NCI-H2029 treated with DMSO at 0.1 percent for 48 hours (cell line): ENCODE data around the gene NTHL1.
"Not testable (repeated sequence)": the region's sequence is repeated elsewhere in the genome, so short reads cannot be mapped to it uniquely, and the experiment has no call there.

Experiments
- DNase-seq: peaks from one replicate; lab custom pipeline; 2025; lab: John Stamatoyannopoulos, UW

Gene NTHL1

DNA sequence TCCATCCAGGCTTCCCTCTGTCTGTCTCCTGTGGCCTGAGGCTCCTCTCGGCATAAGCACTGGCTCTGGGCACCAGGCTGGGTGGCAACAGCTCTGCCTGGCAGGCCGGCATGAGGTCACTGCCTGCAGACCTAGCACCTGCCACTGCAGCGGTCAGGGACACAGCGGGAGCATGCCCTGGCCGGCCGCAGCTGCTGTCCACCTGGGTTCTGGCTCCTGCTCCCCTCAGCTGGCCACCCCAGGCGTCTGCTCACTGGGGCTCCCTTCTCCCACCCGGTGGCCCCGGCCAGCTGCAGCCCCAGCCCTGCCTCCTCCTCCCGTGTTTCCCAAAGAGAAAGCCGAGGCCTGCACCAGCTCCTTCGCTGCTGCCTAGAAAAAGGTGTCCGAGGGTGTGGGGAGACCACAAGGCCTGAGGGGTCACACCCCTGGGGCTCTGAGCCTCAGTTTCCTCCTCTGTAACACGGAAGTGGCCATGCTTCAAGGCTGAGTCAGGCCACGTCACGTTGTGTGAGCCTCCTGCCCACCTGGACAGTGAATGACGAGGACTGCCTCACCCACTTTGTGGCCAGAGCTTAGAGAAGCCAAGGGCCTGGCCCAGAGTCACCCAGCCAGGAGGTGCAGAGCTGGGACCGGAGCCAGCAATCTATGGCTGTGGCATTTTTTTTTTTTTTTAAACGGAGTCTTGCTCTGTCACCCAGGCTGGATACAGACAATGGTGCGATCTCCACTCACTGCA lies 6.7 kb downstream of the NTHL1 start:
- DNase-seq: peak; percentile 54

DNA sequence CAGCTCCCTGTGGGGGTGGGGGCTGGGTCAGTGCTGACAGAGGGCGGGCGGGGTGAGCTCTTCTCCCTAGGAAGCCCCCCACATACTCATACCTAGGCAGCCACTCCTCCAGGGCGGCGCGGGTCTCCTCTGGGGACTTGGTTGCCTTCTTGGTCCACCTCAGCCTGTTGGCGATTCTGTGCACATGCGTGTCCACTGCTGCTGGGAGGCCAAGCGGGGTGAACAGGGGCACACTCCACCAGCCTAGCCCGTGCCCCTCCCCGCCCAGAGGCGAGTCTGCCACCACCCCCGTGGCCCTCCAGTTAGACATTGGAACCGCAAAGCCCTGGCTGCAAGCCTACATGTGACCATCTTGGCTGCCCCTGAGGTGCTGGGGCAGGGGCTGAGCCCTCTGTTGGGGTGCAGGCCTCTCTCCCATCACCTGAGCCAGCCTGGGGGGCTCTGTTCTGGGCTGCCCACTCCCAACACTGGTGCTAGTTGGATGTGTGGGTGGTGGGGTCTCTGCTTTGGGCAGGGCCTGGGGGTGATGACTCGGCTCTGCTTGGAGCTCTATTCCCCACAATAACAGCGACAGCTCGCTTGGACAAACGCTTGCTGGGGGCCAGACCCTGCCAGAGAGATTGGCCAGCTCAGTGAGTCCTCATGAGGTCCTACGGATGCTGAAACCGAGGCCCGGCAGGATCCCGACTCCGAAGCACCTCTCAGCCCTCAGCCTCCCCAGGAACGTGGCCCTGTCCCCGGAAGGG lies 7.4 kb downstream of the NTHL1 start:
- no peak for DNase-seq

DNA sequence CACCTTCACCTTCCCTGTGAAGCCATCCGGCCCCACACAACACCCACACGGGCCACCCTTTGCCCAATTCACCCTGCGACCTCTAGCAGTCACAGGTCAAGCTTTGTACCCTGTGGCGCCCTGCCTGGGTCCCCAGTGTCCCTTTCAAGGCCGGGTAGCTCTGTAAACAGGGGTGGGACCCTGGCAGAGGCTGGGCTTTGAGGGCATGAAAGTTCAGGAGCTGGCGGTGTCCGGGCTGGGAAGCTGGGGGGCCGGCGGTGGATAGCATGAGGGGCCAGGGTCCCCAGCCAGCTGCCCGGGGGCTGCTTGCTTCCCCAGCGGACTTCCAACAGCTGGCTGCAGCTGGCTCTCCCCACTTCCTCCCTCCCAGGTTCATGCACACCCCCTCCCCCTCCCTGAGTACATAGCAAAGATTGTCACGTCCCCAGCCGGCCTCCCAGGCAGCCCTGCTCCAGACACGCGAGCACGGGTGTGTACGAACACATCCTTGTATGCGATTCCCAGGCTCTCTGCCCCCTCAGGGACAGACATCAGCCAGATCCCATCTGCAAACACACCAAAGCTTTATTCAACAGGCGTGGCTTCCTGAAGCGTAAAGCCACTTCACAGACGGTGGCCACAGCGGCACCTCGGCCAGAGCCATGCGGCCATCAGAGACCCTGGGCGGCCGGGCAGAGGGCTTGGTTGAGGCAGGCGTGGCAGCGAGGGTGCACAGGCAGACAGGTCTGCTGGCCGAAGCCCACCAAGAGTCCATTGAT lies 8.2 kb downstream of the NTHL1 start:
- peak; percentile 41 for DNase-seq

DNA sequence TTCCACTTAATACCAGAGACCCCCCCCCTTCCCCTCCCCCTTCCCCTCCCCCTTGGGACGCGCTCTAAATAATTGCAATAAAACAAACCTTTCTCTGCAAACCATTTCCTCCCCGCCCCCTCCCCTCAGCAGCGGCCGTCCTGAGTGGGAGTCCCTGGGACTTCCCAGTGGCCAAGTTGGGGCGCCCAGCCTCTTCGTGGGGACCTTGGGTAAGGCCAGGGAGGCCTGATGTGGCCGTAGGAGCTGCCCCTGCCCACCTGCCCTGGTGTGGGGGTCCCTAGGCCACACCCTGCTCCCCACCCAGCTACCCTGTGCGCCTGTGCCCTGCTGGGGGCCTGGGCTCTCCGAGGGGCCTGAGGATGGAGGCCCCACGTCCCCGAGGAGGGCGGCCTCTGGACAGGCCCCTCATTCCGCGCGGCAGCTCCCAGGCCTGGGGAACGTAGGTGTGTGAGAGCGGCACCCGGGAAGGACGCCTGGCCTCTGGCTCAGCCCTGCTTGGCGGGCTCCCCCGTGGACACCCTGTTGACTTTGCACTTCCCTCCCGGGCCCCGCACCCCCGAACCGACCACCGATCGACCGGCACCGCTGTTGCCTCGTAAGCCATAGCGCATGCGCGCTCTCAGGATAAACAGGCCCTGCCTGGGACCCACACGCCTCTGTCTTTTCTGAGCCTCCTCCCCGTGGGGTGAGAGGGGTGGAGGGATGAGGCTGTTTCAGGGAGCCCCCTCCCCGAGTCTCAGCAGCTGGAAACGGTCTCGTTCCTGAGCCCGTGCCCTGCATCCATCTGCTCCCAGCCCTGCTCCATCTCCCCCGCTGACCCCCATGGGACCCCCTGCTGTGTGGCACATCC lies 9.0 kb downstream of the NTHL1 start:
- DNase-seq: no peak

DNA sequence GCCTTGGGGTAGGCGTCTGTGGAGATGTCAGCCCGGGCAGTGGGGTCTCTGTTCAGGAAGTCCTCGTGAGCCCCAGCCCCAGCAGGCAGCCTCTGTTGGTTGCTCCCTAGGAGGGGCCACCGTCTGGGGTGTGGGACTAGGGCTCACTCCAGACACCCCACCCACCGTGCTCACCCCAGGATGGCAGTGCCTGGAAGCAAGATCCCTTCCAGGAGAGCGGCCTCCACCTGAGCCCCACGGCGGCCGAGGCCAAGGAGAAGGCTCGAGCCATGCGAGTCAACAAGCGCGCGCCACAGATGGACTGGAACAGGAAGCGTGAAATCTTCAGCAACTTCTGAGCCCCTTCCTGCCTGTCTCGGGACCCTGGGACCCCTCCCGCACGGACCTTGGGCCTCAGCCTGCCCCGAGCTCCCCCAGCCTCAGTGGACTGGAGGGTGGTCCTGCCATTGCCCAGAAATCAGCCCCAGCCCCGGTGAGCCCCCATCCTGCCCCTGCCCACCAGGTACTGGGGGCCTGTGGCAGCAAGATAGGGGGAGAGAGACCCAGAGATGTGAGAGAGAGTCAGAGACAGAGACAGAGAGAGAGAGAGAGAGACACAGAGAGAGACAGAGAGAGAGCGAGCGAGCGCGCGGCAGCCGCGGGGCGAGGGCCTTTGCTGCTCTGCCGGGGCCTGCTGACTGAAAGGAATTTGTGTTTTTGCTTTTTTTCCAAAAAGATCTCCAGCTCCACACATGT lies 9.8 kb downstream of the NTHL1 start:
- no peak for DNase-seq

DNA sequence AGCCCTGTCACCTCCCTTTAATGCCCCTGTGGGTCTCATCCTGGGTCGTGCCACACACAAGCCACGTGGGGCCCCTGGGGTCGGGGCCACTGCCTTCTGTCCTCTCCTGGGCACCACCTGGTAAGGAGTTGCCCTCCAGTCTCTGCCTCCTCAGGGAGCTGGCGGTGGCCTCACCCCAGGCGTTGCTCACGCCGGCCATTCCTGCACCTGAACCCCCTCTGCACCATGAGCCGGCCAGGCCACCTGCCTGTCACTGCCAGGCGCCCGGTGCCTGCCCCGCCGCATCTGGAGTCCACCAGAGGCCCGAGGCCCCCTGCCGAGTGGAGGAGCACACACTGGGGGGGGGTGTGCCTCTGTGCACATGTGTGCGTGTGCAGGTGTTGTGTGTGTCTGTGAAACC lies 10.5 kb downstream of the NTHL1 start:
- no peak for DNase-seq

DNA sequence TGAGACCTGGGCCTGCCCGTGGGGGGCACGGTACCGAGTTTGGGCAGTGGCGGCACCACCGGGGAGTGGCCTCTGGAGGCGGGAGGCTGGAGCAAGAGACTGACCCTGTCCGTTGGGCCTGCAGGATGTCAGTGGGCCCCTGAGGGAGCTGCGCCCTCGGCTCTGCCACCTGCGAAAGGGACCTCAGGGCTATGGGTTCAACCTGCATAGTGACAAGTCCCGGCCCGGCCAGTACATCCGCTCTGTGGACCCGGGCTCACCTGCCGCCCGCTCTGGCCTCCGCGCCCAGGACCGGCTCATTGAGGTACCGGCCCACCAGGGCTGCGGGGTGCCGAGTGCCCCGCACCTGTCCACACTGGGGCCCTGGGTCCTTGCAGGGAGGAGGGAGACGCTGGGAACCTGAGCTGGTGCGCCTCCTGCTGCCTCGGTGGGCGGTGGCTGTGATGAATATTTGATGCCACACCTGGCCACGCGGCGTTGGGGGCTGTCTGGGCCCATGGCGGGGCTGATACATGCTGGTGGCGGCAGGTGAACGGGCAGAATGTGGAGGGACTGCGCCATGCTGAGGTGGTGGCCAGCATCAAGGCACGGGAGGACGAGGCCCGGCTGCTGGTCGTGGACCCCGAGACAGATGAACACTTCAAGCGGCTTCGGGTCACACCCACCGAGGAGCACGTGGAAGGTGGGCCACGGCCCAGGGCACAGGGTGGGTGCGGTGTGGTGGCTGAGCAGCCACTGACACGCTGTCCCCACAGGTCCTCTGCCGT lies 11.3 kb downstream of the NTHL1 start:
- no peak for DNase-seq

DNA sequence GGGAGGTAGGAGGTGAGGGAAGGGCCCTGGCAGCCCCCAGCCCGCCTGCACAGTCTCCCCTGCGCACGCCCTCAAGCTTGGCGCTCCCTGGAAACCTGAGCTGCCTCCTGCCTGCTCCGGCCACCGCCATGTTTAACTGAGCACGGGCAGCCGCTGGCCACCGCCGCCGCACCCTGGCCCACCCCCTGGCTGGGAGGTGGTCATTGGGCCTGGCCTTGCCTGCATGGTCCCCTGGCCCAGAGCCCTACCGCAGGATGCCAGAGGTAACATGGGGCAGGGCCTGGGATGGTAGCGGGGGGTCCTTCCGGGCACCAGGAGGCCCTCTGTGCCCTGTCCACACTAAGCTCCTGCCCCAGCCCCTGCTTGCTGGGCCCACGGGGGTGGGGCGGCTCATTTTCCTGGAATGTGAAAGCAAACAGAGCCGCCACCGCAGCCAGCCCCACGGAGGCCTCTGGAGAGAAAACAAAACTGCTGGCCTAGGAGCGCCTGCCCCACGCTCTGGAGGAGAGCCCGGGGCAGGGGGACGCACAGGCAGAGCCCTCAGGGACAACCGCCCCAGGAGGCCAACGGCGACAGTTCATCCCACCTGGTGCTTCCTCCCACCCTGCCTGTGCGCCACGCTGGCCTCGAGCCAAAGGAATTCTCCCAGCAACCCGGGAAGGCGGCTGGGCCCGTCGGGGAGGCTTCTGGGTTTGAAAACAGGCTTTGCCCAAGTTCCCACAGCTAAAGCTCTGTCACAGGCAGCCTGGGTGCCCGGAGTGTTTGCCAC lies 12.0 kb downstream of the NTHL1 start:
- DNase-seq: no peak

DNA sequence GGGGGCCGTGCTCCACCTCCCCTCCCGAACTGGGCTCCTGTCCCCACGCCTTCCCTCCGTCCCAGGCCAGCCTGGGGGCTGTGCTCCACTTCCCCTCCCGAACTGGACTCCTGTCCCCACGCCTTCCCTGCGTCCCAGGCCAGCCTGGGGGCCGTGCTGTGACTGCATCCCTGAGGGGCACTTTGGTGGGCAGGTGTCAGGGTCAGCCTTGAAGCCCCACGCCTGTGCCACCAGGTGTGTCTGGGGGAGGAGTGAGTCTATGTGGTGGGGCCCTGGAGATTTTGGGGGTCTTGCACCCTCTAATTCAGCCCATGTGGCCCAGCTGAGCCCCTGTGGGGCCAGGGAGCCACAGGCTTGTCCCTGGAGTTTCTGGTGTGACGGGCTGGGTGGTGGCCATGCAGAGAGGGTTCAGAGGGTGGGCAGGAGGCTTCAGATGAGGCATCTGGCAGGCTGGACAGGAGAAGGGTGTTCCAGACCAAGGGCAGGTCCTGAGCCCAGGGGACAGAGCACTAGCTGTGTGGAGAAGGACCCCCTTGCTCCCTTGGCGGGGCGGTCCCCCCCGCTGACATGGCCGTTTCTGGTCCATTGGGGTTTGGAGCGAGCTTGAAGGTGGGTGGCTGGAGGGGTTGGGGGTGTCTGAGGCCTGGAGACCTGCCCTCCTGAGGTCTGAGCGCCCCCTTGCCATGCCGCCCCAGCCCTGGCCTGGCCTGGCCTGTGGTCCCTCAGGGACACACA lies 12.8 kb downstream of the NTHL1 start:
- DNase-seq: no peak

DNA sequence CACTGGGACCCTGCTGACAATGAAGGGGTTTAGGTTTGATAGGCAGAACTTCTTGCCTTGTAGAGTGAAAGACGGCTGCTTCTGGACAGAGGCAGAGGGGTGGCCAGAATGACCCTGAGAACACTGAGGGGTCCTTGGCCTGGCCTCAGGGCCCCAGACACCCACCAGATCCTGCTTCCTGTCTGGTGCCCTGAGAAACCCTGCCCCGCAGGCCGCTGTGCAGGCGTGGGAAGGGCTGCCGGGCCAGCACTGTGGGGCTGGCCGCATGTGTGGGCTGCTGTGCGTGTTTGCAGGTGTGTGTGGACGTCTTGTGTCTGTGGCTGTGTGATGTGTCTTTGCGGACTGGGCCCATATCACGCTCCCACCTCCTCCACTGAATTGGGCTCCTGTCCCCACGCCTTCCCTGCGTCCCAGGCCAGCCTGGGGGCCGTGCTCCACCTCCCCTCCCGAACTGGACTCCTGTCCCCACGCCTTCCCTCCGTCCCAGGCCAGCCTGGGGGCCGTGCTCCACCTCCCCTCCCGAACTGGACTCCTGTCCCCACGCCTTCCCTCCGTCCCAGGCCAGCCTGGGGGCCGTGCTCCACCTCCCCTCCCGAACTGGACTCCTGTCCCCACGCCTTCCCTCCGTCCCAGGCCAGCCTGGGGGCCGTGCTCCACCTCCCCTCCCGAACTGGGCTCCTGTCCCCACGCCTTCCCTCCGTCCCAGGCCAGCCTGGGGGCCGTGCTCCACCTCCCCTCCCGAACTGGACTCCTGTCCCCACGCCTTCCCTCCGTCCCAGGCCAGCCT lies 13.5 kb downstream of the NTHL1 start:
- DNase-seq: not testable (repeated sequence)

DNA sequence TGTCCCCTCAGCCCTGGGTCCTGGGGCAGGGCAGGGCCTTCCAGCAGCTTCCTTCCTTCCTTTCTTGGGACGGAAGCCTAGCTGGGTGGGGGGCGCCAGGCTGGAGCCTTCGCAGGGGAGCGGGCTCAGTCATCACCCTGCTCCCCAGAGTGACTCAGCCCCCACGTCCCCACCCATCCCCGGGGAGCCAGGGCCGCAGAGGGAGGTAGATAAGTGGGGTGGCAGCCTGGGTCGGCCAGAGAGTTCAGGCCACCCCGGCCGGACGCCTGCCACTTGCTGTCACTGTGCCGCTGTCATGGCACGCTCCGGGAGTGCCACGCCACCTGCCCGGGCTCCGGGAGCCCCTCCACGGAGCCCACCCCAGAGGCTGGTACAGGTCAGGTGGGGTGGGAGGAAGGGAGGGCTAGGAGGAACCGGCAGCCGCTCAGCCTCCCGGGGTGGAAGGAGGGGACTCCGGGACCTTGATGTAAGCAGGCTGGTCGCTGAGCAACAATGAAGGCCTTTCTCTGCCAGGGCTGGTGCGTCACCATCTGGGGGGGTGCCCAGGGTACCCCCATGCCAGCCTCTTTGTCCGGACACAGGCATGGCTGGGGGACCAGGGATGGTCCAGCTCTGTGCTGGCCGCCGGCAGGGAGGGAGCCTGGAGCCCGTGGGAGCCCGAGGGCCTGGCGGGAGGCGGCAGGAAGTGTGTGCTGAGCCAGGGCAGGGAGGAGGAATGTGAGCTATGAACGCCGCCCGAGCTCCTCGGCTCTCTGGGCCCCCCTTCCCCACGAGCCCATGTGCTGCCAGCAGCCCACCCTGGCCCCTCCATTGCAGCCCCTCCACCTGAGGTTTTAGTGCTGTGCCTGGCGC lies 14.4 kb downstream of the NTHL1 start:
- no peak for DNase-seq

DNA sequence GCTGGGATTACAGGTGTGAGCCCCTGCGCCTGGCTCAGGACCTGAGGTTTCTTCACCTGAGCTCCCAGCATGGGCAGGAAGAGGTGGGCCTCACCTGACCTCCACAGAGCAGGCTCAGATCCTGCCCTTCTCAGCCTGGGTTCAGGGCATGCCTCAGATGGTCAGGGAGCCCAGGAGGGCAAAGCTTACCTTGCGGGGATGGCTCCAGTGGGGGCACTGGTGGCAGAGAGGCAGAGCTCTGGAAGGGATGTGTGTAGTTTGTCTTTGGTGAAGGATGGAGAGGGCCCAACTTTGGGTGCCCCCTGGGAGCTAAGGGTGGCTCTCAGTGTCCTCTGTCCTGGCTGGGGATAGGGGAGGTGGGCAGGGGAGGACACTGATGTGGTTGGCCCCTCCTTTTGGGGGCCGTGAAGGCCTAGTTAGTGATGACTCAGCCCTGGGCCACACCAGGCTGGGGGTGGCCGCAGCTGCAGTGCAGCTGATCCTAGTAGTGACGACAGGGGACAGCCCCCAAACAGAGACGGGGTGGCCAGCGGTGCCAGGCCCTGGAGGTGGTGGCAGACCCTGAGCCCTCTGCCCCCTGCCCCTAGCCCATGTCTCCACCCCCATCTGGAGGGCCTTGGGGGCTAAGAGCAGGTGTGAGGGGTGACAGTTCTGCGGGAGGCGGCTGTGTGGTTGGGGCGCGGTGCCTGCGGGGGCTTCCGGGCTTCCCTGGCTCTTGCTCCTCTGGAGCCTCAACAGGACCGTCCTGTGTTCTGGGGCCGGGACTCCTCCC lies 15.2 kb downstream of the NTHL1 start:
- DNase-seq: no peak

DNA sequence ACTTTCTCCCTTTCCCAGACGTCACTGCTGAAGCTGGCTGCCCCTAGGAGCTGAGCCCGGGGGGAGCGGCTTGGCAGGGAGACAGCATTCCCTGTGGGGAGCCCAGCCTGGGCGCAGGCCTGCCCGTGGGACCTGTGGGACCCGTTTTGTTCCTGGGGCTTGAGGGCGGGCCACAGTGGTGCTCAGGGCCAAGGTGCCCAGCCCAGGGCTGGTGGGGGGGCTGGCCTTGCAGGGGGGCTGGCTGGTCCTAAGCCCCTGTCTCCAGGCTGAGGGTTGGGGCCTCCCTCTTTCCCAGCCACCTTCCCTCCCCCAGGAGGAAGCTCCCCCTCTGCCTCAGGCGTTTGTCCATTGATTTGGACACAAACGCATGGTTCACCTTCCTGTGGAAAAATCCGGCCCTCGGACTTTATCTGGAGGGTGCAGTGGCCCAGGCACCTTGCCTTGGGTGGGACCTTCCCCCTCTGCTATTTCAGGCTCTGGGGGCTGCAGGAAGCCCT lies 16.5 kb downstream of the NTHL1 start:
- no peak for DNase-seq

DNA sequence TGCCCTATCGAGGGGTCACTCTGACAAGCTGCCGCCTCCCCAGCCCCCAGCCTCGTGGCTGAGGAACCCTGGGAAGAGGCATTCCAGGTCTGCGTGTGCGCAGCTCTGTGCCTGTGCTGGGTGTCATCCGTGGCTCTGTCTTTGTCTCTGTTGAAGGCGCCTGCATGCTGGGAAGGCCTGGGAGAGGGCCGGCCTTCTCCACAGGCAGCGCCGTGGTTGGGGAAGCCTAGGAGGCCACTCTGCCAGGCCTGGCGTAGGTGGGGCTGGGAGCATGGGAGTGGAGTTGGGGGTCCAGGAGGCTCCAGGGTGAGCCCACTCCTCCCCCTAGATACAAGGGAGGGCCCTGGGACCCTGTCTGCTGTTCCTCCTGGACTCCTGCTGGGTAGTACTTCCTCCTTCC lies 17.6 kb downstream of the NTHL1 start:
- no peak for DNase-seq

DNA sequence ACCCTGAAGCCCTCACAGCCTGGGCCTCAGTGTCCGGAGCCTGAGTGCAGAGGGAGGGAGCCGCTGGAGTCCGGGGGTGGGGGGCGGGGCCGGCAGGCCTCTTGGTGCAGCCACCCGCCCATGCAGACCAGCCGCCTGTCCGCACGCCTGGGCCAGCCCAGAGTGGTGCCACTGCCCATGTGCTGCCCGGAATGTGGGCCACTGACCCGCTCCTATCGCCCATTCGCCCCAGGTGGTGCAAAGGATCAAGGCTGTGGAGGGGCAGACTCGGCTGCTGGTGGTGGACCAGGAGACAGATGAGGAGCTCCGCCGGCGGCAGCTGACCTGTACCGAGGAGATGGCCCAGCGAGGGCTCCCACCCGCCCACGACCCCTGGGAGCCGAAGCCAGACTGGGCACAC lies 18.3 kb downstream of the NTHL1 start:
- DNase-seq: no peak

DNA sequence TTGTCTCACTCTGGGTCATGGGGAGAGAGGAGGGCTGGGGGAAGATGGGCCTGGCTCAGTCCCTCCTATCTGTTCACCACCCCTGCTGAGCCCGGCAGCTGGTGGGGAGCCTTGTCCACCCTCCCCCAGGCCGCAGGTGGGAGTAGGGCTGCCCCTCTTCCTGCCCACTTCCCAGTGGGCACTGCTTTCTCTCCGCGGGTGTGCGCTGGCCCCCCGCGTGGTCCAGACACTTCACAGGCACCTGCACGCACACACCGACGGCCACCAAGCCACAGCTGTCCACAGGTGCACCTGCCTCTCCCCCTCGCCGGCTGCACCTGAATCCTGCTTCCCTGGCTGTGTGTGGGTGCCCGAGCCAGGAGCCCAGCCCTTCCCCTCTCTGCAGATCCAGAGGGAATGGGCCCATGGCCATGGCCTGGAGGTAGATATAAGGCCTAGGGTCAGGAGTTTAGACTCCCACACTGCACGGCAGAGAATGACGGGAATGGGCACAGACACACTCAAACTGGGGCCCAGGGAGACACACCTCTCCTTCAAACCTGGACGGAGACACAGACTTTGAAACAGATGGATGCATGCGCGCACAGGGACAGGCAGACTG lies 18.9 kb downstream of the NTHL1 start:
- DNase-seq: no peak
